Esophagus muscularis mucosa (tissue), 4 donors: ENCODE data around the gene IGF2.

ENCODE experiments used
- CTCF ChIP-seq, 3 experiments: fragments of 200-600 bp in 2 of 3; fragments of 450-650 bp in 1 of 3; sonication (generic) in 2 of 3; IDR thresholded peaks; one replicate each; pipeline ENCODE4 v1.5.1; 2017 to 2019; ENCODE audit warnings: antibody characterized with exemption in 3 of 3, mild to moderate bottlenecking in 2 of 3, moderate library complexity in 1 of 3
- EP300 ChIP-seq: sonication (generic); formaldehyde crosslinking; IDR thresholded peaks from one replicate; pipeline ENCODE4 v1.6.1; 2017; ENCODE audit warnings: antibody characterized with exemption
- POLR2A ChIP-seq: fragments of 450-650 bp; IDR thresholded peaks from one replicate; pipeline ENCODE4 v1.6.1; 2017; ENCODE audit warnings: antibody characterized with exemption, moderate library complexity, mild to moderate bottlenecking, low read depth
- POLR2AphosphoS5 ChIP-seq, 2 donors: sonication (generic); formaldehyde crosslinking; IDR thresholded peaks; one replicate each; pipeline ENCODE4 v1.6.1; 2017; ENCODE audit warnings: antibody characterized with exemption in 2 of 2

- TF ChIP-seq POLR2AphosphoS5 (IDR thresholded peaks at IDR 0.05) (no peak), CTCF (IDR thresholded peaks at IDR 0.05) (no peak), EP300 (no peak), POLR2A (no peak)
Observed at GRCh38 chr11:2096919-2097301, 42.3 kb downstream of the IGF2 start.
